NCI-H128 (cell line): ENCODE results near the gene KCNK18.
"Not testable (repeated sequence)": the region's sequence is repeated elsewhere in the genome, so short reads cannot be mapped to it uniquely, and the experiment has no call there.

Experiments
- DNase-seq: peaks from one replicate; lab custom pipeline; 2025; ENCODE audit not compliant: unreplicated experiment; lab: John Stamatoyannopoulos, UW

Gene KCNK18

GRCh38 chr10:117170244-117170643 lies 27.0 kb upstream of the KCNK18 start:
- DNase-seq, result no peak

GRCh38 chr10:117174439-117175214 lies 22.7 kb upstream of the KCNK18 start:
- peak; percentile 69 for DNase-seq

DNA sequence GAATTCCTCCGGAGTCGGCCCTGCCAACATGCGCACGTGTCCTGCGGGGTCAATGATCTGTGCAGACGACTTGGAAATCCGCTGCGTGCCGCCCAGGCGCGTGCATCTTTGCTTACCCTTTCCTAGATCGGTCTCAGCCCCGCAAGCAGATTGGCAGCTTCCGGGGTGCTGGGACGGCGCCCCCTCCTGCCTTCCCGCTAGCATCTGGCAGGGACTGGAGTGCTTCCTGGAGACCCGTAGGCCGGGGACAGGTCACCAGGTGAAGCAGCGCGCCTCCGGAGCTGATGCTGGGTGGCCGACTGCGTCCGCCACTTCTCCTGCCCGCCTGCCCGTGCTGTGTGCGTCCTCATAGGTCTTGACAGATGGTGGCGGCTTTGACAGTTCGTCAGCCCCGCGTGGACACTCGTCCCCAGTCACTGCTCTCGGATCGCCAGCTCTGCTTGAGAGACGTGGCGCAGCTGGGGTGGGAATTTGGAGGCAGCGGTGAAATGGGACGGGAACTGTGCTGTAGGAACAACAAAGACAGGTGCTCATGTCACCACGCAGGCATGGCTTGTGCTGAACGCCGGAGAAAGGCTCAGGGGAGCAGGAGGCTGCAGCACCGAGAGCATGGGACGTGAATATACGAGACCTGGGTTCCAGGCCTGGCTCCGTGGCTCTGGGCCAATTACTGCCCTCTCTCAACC lies 21.9 kb upstream of the KCNK18 start:
- DNase-seq, result no peak

DNA sequence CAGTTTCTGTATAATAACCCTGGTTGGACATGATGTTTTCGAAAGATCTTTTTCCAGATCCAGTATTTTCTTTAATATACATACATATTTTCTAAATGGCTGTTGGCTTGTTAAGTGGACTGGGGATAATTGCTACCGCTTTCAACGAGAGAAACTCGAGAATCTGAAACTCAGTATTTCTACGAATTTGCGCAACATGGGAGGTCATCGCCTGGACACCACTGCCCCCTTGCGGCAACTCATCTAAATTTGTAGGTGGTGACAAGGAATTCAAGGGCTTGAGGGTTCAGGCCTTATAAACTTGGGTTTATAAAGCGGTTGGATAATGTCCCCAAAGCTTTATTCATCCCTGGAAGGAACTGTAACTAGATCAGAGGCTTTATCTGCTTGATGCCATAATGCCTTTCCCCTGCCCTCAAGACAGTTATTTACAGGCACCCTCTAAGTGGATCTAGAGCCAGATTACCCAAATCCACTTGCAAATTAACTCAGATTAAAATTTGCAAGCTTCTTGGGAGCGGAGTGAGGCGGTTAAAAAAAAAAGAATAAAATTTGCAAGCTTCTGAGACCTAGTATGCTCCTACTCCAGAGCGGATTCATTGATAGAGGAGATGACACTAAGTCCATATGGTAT lies 21.3 kb upstream of the KCNK18 start:
- DNase-seq, result peak; percentile 37

DNA sequence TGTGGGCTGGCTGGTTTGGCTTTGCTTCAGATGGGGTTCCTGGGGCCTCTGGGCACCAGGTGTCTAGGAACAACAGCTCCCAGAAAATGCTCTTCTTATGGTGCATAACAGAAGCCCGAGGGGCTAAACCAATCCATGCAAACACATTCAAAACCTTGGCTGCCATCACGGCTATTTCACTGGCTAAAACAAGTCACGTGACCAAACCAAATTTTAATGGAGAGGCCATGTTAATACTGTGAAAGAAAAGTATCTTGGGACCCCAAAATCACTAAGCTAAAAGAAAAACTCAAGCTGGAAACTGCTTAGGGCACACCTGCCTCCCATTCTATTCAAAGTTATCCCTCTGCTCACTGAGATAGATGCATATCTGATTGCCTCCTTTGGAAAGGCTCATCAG lies 19.1 kb upstream of the KCNK18 start:
- no peak for DNase-seq

- DNase-seq, result no peak
Measured at GRCh38 chr10:117184296-117184695, 13.0 kb upstream of the KCNK18 start.

- DNase-seq, result no peak
Measured at GRCh38 chr10:117184821-117185220, 12.5 kb upstream of the KCNK18 start.

- not testable (repeated sequence) for DNase-seq
Measured at GRCh38 chr10:117185817-117186216, 11.5 kb upstream of the KCNK18 start.

DNA sequence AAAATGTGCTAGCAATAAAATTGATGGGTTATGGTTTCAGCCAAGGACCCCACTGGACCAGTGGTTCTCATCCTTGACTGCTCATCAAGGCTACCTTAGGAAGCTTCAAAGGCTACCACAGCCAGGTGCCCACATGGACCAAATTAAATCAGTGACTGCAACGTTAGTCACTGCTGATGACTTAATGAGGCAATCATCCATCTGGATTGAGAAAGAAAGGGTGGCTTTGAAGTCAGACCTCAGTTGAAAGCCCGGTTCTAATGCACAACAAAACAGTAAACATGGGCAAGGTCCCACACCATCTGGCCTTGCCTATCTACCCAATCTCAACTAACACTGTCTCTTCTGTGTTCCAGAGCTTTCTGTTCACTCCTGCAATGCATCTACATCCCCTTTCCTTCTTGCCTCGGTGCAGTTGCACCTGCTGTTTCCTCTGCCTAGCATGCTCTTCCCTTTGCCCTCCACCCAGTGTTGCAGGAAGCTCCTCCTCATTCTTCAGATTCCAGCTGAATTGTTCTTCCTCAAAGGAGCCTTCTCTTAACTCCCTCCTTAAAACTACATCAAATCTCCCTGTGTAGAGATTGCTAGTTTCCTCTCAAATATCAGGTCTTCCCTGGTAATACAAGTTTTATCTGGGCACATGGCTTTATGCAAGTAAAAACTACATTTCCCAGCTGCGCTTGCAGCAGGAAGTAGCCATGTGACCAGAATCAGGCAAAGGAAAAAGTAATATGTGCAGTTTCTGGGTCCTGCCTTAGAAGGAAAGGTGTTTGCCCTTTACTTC lies 10.3 kb upstream of the KCNK18 start:
- no peak for DNase-seq

DNA sequence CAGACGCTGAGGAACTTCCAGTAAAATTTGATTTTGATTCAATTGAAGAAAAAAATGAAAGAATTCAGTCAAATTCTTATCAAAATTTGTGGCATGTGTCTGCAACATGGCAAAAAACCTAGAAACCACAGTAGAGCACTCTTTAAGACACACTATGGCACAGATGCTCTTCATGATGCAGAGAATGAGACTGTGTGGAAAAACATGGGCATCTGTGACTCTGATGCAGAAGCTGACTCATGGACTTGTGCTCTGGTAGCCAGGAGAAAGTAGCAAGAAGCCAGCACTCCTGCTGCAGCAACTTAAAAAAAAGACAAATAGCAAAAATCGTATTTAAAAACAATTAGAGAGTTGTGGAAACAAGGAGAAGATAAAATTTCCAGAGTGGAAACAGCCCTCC lies 8.9 kb upstream of the KCNK18 start:
- DNase-seq, result no peak

- no peak for DNase-seq
Measured at GRCh38 chr10:117189557-117189956, 7.7 kb upstream of the KCNK18 start.

- DNase-seq, result no peak
Measured at GRCh38 chr10:117198088-117198487, 799 bp downstream of the KCNK18 start.

DNA sequence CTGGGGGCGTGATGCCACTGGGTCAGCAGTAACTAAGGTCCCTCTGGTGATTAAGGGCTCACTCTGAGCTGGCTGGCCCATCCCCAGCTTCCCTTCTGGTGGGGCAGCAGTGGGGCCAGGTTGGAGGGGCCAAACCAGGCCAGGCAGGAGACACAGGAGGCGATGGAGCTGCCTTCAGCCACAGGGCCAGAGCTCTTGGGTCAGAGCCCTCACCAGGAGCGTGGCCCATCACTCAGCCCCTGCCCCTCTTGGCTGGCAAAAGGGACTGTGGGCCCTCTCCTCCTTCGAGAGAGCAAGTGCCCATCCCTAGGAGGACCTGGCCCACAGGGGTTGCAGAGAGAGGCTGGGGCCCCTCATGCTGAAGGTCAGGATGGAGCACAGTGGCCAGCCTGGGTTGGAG lies 4.5 kb downstream of the KCNK18 start:
- DNase-seq, result no peak

DNA sequence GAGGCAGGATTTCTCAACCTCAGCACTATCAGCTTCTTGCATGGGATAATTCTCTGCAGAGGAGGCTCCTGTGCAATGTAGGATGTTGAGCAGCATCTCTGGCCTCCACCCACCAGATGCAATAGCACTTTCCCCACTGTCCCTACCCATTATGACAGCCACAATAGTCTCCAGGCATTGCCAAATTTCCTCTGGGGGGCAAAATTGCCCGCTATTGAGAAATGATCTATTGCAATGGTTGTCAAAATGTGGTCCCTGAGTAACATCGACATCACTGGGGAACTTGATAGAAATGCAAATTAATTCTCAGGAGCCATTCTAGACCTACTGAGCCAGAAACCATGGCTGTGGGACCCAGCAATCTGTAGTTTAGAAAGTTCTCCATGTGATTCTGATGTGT lies 7.0 kb downstream of the KCNK18 start:
- no peak for DNase-seq

GRCh38 chr10:117212176-117212575 lies 14.9 kb downstream of the KCNK18 start:
- DNase-seq, result no peak

DNA sequence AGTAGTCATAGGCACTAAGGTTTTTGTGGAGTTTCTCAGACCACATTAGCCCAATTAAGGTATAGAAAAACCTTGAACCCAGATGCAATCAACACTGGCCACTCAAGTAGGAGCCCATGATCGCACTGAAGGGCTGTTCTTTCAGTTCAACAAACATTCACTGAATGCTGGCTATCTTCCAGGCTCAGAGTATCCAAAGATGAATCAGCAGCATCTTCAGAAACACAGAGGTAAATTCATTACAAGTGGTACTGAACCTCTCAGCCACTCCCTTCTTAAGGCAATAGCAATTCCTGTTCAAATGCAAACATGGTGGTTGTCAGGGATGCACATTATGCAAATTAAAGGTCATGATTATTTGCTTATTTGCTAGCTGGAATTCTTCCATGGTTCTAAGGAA lies 17.1 kb downstream of the KCNK18 start:
- DNase-seq, result no peak

DNA sequence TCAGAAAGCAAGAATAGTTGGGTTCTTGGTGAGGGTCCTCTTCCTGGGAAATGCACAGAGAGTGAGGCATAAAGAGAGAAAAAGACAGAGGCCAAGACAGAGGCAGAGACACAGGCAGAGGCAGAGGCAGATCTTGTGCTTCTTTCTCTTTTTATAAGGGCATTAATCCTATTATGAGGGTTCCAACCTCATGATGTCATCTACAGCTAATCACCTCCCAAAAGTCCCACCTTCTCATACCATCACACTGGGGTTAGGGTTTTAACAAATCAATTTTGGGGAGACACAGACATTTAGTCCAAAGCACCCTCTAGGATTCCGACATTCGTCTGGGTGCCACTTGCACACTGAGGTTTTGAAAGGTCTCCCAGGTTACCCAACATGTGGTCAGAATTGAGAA lies 17.8 kb downstream of the KCNK18 start:
- no peak for DNase-seq

GRCh38 chr10:117216028-117216427 lies 18.7 kb downstream of the KCNK18 start:
- no peak for DNase-seq

GRCh38 chr10:117216611-117217195 lies 19.4 kb downstream of the KCNK18 start:
- DNase-seq, result no peak

DNA sequence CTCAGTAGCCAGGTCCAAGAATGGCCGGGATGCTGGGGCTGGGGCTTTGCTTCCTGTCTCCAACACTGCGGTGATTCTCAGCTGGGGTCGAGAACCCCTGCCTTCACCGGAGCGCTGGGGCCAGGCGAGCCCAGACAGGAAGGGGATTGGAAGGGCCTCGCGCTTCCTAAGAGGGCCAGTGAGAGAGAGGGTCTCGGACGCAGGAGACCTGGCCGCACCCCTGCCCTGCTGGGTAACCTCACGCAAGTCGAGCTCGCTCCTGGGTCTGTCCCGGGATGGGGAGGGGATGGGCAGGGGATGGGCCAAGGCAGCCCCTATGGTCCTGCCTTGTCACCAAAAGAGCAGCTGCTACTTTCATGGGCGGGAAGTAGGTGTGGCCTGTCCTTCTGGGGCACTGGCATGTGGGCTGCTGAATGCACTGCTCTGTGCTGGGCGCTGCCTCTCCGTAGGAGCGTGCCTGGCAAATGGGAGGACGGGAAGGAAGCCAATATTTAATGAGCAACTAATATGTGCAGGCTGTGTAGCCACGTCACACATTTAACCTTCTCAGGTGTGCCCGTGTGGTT lies 20.0 kb downstream of the KCNK18 start:
- no peak for DNase-seq

DNA sequence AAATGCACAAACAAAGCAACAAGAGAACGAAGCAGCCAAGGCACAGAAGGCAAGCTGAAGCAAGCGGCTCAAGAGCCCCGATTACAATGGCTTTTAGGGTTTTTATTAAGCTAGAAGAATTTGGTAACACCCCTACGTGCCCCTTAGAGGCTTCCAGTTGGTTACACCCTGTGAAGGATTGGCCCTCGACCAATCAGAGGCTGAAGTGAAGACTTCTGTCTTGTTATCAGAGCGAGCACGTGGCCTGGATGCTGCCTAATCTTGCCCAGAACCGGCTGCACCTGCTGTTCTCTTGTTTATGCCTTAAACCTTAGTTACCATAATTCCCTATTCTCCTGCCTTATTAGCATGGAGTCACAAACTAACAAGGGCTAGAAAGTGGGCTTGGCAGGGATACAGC lies 21.4 kb downstream of the KCNK18 start:
- DNase-seq, result no peak
